ENCODE data around the gene CTDSPL.

- TF ChIP-seq ZNF24 (tag by site-specific recombination; IDR thresholded peaks at IDR 0.05) (no peak), ZNF596 (tag by site-specific recombination; IDR thresholded peaks at IDR 0.05) (no peak), CTCF (tag by site-specific recombination; IDR thresholded peaks at IDR 0.05) (no peak), ZNF513 (tag by site-specific recombination; IDR thresholded peaks at IDR 0.05) (no peak), ZNF121 (tag by site-specific recombination; IDR thresholded peaks at IDR 0.05) (no peak)
Observed at GRCh38 chr3:37945807-37946530, 84.3 kb downstream of the CTDSPL start.
